ENCODE results near the gene CREB5. TPM values are rescaled to one million over a fixed set of nuclear protein-coding genes. Genes with fewer than 3 reads are reported as not detected.
"Not testable (repeated sequence)": the region's sequence is repeated elsewhere in the genome, so short reads cannot be mapped to it uniquely, and the experiment has no call there.

CREB5 gene
- total and polyA plus RNA-seq, 2 of the 13 experiments (the other 11 are each of a cell fraction or from before 2014, with no cell fraction given) = 0.38 to 0.71 TPM

GRCh38 chr7:28608731-28609130 lies 196.4 kb downstream of the CREB5 start (continued):
- TF ChIP-seq TAF15 (IDR thresholded peaks at IDR 0.05; ENCODE audit: low read depth, low read length, poor library complexity, severe bottlenecking) (no peak), FOXO1 (CRISPR knock-in tag; IDR thresholded peaks at IDR 0.05) (no peak), PCBP1 (IDR thresholded peaks at IDR 0.05; ENCODE audit: borderline replicate concordance, low read depth, low read length) (no peak), SRSF1 (optimal IDR thresholded peaks at IDR 0.05; ENCODE audit: low read depth, low read length) (no peak)

- Histone ChIP-seq H3K4me3 (replicated peaks in 1 of 3; ENCODE audit: insufficient read depth in 1 of 3, low read depth in 2 of 3, low read length in 3 of 3) (no peak overlapping the region), H4K20me1 (ENCODE audit: insufficient read depth, low read length) (no peaks in the 10 kb centered on the region), H2AFZ (ENCODE audit: low read length) (no peak overlapping the region), H3K9ac (ENCODE audit: insufficient read depth, low read depth, low read length) (no peak overlapping the region), H3K27ac (ENCODE audit: extremely low read length, insufficient read depth, low read length) (no peak overlapping the region), H3K4me2 (ENCODE audit: low read depth, low read length) (no peak overlapping the region), H3K79me2 (ENCODE audit: insufficient read depth, low read length) (no peaks in the 10 kb centered on the region), H3K36me3 (replicated peaks in 1 of 2; ENCODE audit: control insufficient read depth in 1 of 2, insufficient read depth in 2 of 2, low read length in 2 of 2) (no peaks in the 10 kb centered on the region), H3K4me1 (ENCODE audit: insufficient read depth, low read length) (no peaks in the 10 kb centered on the region), H3K9me3 (ENCODE audit: low read length) (no peaks in the 10 kb centered on the region), H3K27me3 (ENCODE audit: control insufficient read depth in 1 of 2, insufficient read depth in 2 of 2, low read length in 2 of 2) (no peaks in the 10 kb centered on the region)
- WGBS (ENCODE audit: low lambda C conversion rate) = 6% methylated on average over 3 of the region's 3 CpGs
- intact Hi-C loops (cut with micrococcal nuclease; ENCODE audit: unreplicated experiment) = no loop called here
- no peak for FAIRE-seq
- no TSS peak for BruUV-seq (replicated peaks)
- ChIA-PET CTCF (ENCODE audit: low intra/inter-chr PET ratio, low total read pairs) (no interaction called here), POLR2A (no interaction called here)
- DNase-seq (ENCODE audit: low spot score) = no peak
- TF ChIP-seq SMC3 (IDR thresholded peaks at IDR 0.05; ENCODE audit: low read length) (no peak), MED1 (CRISPR knock-in tag; IDR thresholded peaks at IDR 0.05) (no peak), HINFP (CRISPR knock-in tag; IDR thresholded peaks at IDR 0.05; ENCODE audit: low read depth) (no peak), HES4 (CRISPR knock-in tag; IDR thresholded peaks at IDR 0.05; ENCODE audit: borderline replicate concordance) (no peak), ZNF878 (CRISPR knock-in tag; IDR thresholded peaks at IDR 0.05) (no peak), JARID2 (CRISPR knock-in tag; IDR thresholded peaks at IDR 0.05; ENCODE audit: insufficient replicate concordance) (no peak)
- TF ChIP-seq, protein P1, sequence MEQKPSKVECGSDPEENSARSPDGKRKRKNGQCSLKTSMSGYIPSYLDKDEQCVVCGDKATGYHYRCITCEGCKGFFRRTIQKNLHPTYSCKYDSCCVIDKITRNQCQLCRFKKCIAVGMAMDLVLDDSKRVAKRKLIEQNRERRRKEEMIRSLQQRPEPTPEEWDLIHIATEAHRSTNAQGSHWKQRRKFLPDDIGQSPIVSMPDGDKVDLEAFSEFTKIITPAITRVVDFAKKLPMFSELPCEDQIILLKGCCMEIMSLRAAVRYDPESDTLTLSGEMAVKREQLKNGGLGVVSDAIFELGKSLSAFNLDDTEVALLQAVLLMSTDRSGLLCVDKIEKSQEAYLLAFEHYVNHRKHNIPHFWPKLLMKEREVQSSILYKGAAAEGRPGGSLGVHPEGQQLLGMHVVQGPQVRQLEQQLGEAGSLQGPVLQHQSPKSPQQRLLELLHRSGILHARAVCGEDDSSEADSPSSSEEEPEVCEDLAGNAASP (CRISPR knock-in tag; IDR thresholded peaks at IDR 0.05; ENCODE audit: borderline replicate concordance) = no peak
- no peak for ATAC-seq
- in situ Hi-C loops (cut with HindIII; ENCODE audit: extremely low pct_ligation_motif_present, low pct_unique_long_range_greater_than_20kb) = loop anchor here (10.0 kb wide), 1 partner anchor 245 kb away; no protein-coding TSS in a partner anchor
Measured at GRCh38 chr7:28609608-28610007, 197.3 kb downstream of the CREB5 start.

- H3K4me1 ChIP-seq (ENCODE audit: insufficient read depth, low read length); H4K20me1 ChIP-seq (ENCODE audit: insufficient read depth, low read length); DNase-seq (ENCODE audit: low spot score); H3K4me2 ChIP-seq (ENCODE audit: low read depth, low read length); H3K27me3 ChIP-seq (ENCODE audit: control insufficient read depth in 1 of 2, insufficient read depth in 2 of 2, low read length in 2 of 2); ATAC-seq; POLR2A ChIA-PET; H3K79me2 ChIP-seq (ENCODE audit: insufficient read depth, low read length); H3K36me3 ChIP-seq (replicated peaks in 1 of 2; ENCODE audit: control insufficient read depth in 1 of 2, insufficient read depth in 2 of 2, low read length in 2 of 2); H3K4me3 ChIP-seq (replicated peaks in 1 of 3; ENCODE audit: insufficient read depth in 1 of 3, low read depth in 2 of 3, low read length in 3 of 3); H2AFZ ChIP-seq (ENCODE audit: low read length); FAIRE-seq; intact Hi-C loops (cut with micrococcal nuclease; ENCODE audit: unreplicated experiment); H3K27ac ChIP-seq (ENCODE audit: extremely low read length, insufficient read depth, low read length); H3K9me3 ChIP-seq (ENCODE audit: low read length); BruUV-seq (replicated peaks); CTCF ChIA-PET (ENCODE audit: low intra/inter-chr PET ratio, low total read pairs); H3K9ac ChIP-seq (ENCODE audit: insufficient read depth, low read depth, low read length): not testable (repeated sequence)
- in situ Hi-C loops (cut with HindIII; ENCODE audit: extremely low pct_ligation_motif_present, low pct_unique_long_range_greater_than_20kb) = loop anchor here (10.0 kb wide), 1 partner anchor 243 kb away; no protein-coding TSS in a partner anchor
- 35% methylated on average over 4 of the region's 4 CpGs for WGBS (ENCODE audit: low lambda C conversion rate)
Measured at GRCh38 chr7:28611399-28611897, 199.1 kb downstream of the CREB5 start.
